GM18951 (cell line): ENCODE measurements around the gene ANXA6.

ENCODE experiments used
- POLR2A ChIP-seq: IDR thresholded peaks from 4 replicates; pipeline ENCODE4 v1.6.1; 2011; ENCODE audit warnings: mild to moderate bottlenecking; ENCODE audit not compliant: insufficient read length, insufficient read depth; ENCODE audit errors: extremely low read depth
- in situ Hi-C: fragments of 300-500 bp; cut with MboI; formaldehyde crosslinking; loops from one replicate; pipeline ENCODE4 v1.12.0; 2022; ENCODE audit warnings: low sequenced_read_pairs, mixed read lengths, inconsistent platforms; ENCODE audit not compliant: unreplicated experiment

Gene ANXA6

DNA sequence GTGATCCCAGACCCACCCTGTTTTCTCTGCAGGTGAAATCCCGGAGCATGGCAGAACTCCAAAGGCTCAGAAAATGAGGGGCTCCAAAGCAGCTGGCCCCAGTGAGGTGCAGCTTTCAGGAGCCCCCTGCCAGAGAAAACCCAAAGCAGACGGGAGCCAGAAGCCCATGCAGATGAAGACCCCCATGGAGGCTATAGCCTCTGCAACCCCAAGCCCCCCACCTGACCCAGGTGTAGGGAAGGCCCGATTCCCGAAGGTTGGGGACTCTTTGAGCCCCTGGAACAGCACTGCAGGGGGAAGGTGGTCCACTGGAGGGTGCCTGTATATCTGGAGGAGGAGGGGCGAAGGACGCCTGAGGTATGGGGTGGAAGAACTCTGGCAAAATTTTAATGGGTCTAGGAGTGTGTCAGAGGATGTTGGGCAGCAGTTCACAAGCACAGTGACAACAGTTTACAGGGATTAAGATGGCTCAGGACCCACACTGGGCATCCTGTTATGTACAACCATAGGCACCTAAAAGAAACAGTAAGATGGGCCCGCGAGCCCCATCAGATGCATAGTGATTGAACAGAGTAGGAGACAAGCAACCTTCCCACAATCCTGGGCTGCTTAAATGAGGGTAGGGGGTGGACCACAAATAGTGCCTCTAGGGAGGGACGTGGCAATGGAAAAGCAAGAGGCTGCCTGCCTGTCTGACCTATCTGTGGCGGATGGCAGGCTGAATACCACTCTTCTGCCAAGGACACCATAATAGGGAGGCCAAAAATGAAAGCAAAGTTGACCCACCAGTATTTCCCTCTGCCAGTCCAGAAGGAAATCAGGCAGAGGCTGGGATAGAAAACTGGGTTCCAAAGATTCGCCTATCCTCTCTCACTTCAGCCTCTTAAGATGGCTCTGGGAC is 16.4 kb upstream of the ANXA6 start:
- in situ Hi-C loops: no loop called here
- no peak for TF ChIP-seq POLR2A

DNA sequence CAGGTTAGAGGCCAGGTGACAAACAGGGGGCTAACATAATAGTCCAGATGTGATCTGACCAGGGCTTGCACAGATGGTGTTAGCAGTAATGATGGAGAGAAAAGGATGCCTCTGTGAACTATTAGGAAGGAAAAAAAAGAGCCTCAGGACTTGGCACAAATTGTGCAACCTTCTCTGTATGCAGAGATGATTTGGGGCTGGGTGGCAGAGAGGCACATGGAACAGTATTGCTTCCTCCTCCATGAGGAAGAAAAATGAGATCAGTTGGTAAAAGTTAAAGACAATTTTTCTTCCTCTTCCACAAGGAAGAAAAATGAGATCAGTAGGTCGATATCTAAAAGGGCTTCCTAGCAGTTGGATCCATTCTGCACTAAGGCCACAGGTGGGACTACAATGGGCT is 13.9 kb upstream of the ANXA6 start:
- no peak for TF ChIP-seq POLR2A
- in situ Hi-C loops: no loop called here

DNA sequence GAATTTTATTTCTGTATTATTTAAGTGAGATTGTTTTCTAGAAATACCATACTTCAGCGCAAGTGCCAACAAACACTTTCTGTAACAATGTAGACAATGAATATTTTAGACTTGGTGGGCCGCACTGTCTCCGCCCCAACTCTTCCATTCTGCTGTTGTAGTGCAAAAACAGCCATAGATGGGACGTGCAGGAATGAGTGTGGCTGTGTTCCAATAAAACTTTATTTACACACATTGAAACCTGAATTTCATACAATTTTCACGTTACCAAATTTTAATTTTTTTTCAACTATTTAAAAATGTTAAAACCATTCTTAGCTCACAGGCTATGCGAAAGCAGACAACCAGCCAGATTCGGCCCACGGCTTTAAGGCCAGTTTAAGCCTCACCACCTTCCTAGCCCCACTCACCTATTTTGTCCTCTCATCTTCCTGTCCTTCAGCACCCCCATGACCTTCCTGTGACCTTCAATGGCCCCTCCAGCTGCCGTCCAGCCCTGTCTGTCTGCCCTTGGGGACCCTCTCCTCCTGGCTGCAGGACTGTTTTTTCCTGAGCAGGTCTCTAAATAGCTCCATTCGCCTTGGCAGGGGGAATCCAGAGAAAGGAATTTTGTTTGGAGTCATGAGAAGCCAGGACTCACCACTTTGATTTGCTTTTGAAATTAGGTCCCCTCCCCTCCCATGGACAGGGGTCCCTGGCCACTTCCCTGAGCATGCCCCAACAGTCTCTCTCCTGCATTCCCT is 11.2 kb upstream of the ANXA6 start:
- in situ Hi-C loops: no loop called here
- TF ChIP-seq POLR2A: no peak

DNA sequence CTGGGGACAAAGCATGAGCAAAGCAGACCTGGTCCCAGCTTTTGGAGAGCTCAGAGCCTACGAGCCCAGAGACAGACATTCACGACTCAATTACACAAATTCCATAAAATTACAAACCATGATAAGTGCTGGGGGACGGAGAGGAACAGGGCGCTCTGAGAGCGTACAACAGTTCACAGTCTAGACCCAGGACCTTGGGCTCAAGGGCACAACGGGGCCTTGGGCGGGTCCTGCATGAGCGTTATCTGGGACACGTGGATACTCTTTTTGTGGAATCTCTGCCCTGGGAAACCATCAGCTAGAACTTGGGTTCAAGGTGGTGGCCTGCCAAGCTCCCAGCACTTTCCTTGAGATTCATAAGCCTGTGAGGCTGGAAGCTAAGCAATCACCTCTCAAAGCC is 9.4 kb upstream of the ANXA6 start:
- in situ Hi-C loops: no loop called here
- TF ChIP-seq POLR2A: no peak

DNA sequence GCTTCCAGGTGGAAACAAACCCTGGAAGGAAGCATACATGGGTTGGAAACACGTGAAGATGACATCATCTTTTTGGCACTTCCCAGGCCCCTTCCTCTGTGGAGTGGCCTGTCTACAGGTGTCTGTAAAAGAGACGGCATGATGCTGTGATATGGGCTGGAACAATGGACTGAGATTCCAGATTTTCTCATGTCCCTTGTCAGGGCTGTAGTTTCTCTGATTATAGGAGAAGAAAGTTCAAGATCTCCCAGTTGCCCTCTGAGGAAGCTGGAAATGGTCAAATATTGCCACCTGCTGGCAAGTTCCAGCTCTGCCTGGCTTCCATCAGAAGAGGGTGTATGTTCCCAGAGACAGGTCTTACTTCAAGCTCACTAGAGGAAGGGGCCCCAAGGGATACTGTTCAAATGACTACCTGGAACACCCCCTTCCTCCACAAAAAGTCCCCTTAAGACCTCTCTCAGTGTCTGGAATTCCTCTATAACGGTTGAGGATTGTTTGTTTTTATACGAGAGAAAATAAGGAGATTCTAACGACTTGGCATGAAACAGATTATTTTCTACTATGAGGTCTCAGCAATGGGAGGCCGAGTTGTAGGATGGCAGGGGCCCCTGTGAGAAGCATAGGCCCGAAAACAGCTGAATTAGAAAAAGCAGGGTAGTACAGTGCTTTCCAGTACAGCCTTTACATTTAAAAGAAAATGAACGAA is 7.3 kb upstream of the ANXA6 start:
- in situ Hi-C loops: no loop called here
- TF ChIP-seq POLR2A: no peak

DNA sequence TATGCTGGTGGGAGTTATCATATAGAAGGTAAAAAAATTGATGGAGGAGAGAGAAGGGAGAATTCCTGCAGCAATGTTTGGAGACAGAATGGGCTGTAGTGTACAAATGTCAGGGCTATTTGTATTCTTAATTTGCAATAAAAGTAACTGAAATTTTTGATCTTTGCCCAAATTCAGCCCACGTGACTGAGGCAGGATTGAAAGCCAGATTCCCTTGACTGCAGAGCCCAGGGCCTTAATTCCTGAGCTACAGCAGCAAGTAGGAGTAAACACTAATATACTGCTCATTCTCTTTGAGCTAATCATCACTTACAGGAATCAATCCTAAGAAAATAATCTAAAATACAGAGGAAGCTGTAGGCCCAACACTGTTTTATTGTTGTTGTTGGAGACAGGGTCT is 5.2 kb upstream of the ANXA6 start:
- in situ Hi-C loops: no loop called here
- TF ChIP-seq POLR2A: no peak

DNA sequence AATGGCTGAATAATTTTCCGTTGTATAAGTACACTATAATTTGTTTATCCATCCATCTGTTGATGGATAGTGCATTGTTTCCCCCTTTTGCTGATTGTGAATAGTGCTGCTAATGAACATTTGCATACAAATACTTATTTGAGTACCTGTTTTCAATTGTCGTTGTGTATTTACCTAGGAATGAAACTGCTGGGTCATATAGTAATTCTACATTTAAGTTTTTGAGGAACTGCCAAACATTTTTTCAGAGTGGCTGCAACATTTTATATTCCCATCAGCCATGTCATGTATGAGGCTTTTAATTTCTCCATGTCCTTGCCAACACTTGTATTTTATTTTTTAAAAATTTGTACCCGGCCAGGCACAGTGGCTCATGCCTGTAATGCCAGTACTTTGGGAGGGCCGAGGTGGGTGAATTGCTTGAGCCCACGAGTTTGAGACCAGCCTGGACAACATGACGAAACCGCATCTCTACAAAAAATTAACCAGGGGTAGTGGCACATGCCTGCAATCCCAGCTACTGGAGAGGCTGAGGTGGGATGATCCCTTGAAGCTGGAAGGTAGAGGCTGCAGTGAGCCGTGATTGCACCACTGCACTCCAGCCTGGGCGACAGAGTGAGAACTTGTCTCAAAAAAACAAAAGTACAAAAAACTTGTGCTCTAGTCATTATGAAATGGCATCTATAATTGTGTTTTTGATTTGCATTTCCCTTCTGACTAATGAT is 2.2 kb upstream of the ANXA6 start:
- in situ Hi-C loops: no loop called here
- TF ChIP-seq POLR2A: no peak

DNA sequence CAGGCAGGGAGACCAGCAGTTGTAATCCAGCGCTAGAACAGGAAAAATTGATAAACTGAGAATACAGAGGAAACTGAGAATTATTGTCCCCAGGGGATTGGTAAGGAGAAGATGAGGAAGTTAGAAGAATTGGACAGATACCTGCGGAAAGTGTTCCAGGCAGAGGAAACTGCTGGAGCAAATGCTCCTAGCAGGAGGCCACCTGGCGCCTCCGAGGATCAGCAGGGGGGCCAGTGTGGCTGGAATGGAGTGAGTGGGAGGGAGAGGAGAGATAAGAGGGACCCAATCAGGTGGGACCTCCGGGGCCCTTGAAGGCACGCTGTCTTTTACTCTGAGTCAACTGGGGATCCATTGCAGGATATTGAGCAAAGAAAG is 695 bp upstream of the ANXA6 start:
- no peak for TF ChIP-seq POLR2A
- in situ Hi-C loops: no loop called here

DNA sequence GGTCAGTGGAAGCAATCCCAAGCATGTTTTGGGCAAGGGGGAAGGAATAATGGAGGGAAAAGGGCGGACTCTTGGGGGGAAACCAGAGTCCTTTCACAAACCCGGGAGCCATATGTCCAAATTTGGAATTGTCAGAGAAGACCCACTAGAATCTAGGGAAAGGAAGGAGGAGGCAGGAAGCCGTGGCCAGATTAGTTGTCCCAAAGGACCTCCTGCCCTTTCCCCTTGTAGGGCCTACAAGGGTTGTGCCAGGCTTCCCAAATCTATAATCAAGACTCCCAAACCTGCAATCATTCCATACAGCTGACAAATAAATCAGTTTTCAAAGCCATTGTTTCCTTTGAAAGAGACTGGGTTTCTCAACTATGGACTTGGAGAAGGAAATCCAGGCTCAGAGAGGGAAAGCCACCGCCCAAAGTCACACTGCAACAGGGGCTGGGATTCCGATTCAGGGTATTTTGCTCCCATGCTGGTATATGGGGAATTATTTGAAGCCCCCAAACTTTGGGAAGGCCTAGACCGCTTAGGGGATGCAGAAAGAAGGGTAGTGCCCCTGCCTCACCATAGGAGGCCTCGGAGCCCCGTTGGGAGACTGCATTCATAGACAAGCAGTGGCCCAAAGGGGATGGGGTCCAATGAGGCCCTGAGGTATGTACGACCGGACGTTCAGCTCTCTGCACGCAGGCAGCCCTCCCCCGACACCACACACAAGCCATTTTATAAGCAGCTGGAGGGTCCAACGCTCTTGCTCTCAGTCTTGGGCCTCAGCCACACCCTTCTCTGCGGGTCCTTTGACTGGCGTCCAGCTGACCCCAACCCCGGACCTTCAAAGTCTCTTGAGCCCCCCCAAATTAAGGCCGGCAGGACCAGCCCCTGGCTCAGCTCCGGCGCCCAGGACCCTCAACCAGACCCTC is 815 bp downstream of the ANXA6 start:
- no peak for TF ChIP-seq POLR2A
- in situ Hi-C loops: no loop called here

DNA sequence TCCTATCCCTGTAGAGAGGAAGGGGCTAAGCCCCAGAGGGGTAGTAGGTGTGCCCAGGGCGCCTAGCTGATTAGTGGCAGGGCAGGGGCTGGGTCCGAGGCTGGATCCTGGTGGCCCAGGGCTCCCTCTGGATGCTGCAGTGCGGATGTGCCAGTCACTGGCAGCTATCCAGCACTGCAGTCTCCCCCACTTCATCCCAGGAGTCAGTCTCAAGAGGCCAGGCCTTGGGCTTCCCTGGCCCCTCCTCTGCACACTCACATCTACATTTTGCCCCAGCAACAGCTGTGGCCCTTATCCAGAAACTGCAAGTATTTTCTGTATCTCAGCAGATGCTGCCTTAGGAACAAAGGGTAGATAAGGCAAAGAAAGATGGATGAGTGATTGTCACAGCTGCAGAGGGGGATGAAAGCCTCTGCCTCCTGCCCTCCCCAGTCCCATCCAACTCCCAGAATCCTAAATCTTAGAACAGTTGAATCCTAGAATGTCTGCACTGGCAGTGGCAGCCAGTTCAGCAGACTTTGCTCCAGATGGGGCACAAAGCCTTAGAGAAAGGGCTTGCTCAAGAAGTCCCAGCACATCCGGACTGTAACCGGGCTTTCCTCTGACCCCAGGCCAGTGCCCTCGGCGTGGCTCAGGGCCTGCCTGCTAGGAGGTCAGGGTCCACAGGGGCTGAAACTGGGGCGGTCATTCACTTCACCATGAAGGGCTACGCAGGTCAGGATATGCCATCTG is 1.6 kb downstream of the ANXA6 start:
- in situ Hi-C loops: no loop called here
- peak; percentile 49 for TF ChIP-seq POLR2A

DNA sequence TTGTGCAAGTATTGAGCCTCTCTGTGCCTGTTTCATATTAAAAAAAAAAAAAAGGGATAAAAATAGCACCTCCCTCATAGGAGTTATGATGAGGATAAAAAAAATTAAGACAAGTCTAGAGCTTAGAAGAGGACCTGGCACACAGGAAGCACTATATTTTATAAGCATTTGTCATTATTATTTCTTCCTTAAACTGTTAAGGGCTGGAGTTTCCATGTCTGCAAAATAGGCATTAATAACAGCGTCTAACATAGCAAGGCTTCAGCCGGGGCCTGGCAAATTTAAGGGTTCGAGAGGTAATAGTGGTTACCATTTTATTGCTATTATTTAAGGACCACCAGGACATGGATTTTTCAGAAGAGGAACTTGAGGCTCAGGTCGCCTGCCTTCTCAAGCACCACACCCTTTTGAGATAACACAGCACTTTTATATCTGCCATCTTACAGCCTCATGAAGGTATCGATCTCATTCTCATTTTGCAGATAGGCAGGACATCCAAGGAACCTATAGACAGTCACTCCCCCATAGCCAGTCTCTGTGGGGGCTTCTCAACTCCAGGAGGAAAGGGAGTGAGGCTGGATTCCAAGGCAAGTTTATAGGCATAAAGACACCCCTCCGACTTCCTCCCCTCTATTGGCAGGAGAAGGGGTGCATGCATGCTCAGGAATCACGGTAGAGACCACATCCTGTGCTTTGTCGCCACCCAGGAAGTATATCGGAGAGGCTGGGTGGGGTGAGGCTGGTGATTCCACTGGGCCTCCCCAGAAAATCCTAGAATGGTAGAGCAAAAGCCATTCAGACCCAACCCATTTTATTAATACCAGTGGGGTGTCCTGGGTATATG is 2.4 kb downstream of the ANXA6 start:
- TF ChIP-seq POLR2A: peak; percentile 56
- in situ Hi-C loops: no loop called here
